SU-DHL-6 (cell line): ENCODE measurements around the gene BMP2K.
A peak's percentile ranks its signal among the peaks of the same experiment; 100 is the strongest.

Experiments
- H2AFZ ChIP-seq: fragments of 200-600 bp; sonication (generic); 2 replicates; pipeline ENCODE4 v1.6.1; 2014; ENCODE audit warnings: low read depth, mild to moderate bottlenecking, moderate library complexity, mixed read lengths, antibody characterized with exemption, low read length; ENCODE audit not compliant: severe bottlenecking
- H3F3A ChIP-seq: fragments of 200-600 bp; shearing (Covaris generic); 2 replicates; pipeline ENCODE4 v1.6.0; 2016; ENCODE audit warnings: antibody characterized with exemption, mild to moderate bottlenecking; ENCODE audit not compliant: insufficient read depth
- H3K27ac ChIP-seq: fragments of 200-600 bp; sonication (generic); 2 replicates; pipeline ENCODE4 v1.5.1; 2016; ENCODE audit warnings: low read depth, mild to moderate bottlenecking, low read length, moderate library complexity, mixed read lengths
- H3K27me3 ChIP-seq: fragments of 200-600 bp; sonication (generic), shearing (Covaris generic); 2 replicates; pipeline ENCODE4 v1.6.0; 2014; ENCODE audit warnings: mild to moderate bottlenecking, low read length
- H3K36me3 ChIP-seq: fragments of 200-600 bp; sonication (generic); 2 replicates; pipeline ENCODE4 v1.6.1; 2014; ENCODE audit warnings: mild to moderate bottlenecking, low read length, mixed read lengths
- H3K4me2 ChIP-seq: fragments of 300-600, 200-600 bp; shearing (Covaris generic), sonication (generic); 2 replicates; pipeline ENCODE4 v1.6.0; 2014; ENCODE audit warnings: low read length, low read depth, mild to moderate bottlenecking; ENCODE audit not compliant: poor library complexity, severe bottlenecking
- H3K4me3 ChIP-seq: fragments of 200-600 bp; sonication (generic); 2 replicates; pipeline ENCODE4 v1.5.1; 2014; ENCODE audit warnings: antibody characterized with exemption, low read length, mild to moderate bottlenecking, mixed read lengths; ENCODE audit not compliant: insufficient read depth, poor library complexity, severe bottlenecking
- H3K79me2 ChIP-seq: fragments of 200-600 bp; sonication (generic); 2 replicates; pipeline ENCODE4 v1.6.1; 2014; ENCODE audit warnings: mild to moderate bottlenecking, low read length, moderate library complexity; ENCODE audit not compliant: insufficient read depth
- H3K9ac ChIP-seq: fragments of 200-600 bp; sonication (generic); 2 replicates; pipeline ENCODE4 v1.7.0; 2014; ENCODE audit warnings: mild to moderate bottlenecking, low read length
- H3K9me2 ChIP-seq: fragments of 200-600 bp; sonication (generic); replicated peaks from 2 replicates; pipeline ENCODE4 v1.6.1; 2014; ENCODE audit warnings: low read length; ENCODE audit not compliant: insufficient read depth
- H3K9me3 ChIP-seq: fragments of 200-600 bp; sonication (generic); 2 replicates; pipeline ENCODE4 v1.6.1; 2014; ENCODE audit warnings: low read length, mixed read lengths; ENCODE audit not compliant: insufficient read depth
- H4K20me1 ChIP-seq: fragments of 200-600 bp; sonication (generic); 2 replicates; pipeline ENCODE4 v1.6.1; 2014; ENCODE audit warnings: low read depth, mild to moderate bottlenecking, antibody characterized with exemption, low read length, moderate library complexity, mixed read lengths
- CTCF ChIP-seq: fragments of 200-600 bp; sonication (generic); IDR thresholded peaks from one replicate; pipeline ENCODE4 v1.5.1; 2017; ENCODE audit warnings: antibody characterized with exemption, mild to moderate bottlenecking, low read length, moderate library complexity; ENCODE audit not compliant: insufficient read depth, poor library complexity, severe bottlenecking
- EZH2phosphoT487 ChIP-seq: fragments of 200-600 bp; sonication (generic), shearing (Covaris generic); conservative IDR thresholded peaks from 2 replicates; pipeline ENCODE4 v1.6.1; 2018; ENCODE audit warnings: mild to moderate bottlenecking, antibody characterized with exemption, low read length, moderate library complexity, mixed read lengths

The BMP2K gene

GRCh38 chr4:78863254-78863869 lies 87.2 kb downstream of the BMP2K start:
- Histone ChIP-seq H3K4me3 (no peak overlapping the region), H3K9me2 (no peaks in the 10 kb centered on the region), H3K27me3 (no peaks in the 10 kb centered on the region), H3K36me3 (no peaks in the 10 kb centered on the region), H3K9ac (no peak overlapping the region), H3K79me2 (no peaks in the 10 kb centered on the region), H4K20me1 (no peaks in the 10 kb centered on the region), H3K27ac (no peak overlapping the region), H3K9me3 (no peaks in the 10 kb centered on the region), H3F3A (no peaks in the 10 kb centered on the region; the same call in 1 of the 2 replicates), H2AFZ (no peak overlapping the region), H3K4me2 (no peak overlapping the region)
- TF ChIP-seq EZH2phosphoT487 (no peak), CTCF (no peak)

- Histone ChIP-seq H4K20me1 (no peaks in the 10 kb centered on the region), H3K27me3 (no peaks in the 10 kb centered on the region), H3K9me2 (no peaks in the 10 kb centered on the region), H3K27ac (no peak overlapping the region), H3K79me2 (no peaks in the 10 kb centered on the region), H3F3A (no peaks in the 10 kb centered on the region; the same call in 1 of the 2 replicates), H3K9ac (no peak overlapping the region), H3K36me3 (no peaks in the 10 kb centered on the region), H3K4me3 (no peak overlapping the region), H3K4me2 (no peak overlapping the region), H3K9me3 (no peaks in the 10 kb centered on the region), H2AFZ (no peak overlapping the region)
- TF ChIP-seq CTCF, result no peak
- no peak for TF ChIP-seq EZH2phosphoT487
Observed at GRCh38 chr4:78863991-78864390, 87.8 kb downstream of the BMP2K start.

- Histone ChIP-seq H3K9ac (no peak overlapping the region), H3F3A (no peaks in the 10 kb centered on the region; the same call in 1 of the 2 replicates), H3K9me2 (no peaks in the 10 kb centered on the region), H3K79me2 (no peaks in the 10 kb centered on the region), H2AFZ (no peak overlapping the region), H3K27me3 (no peaks in the 10 kb centered on the region), H3K27ac (no peak overlapping the region), H3K9me3 (no peaks in the 10 kb centered on the region), H3K4me2 (no peak overlapping the region), H3K4me3 (no peak overlapping the region), H3K36me3 (no peaks in the 10 kb centered on the region), H4K20me1 (no peaks in the 10 kb centered on the region)
- TF ChIP-seq CTCF (peak; percentile 26), EZH2phosphoT487 (no peak)
Observed at GRCh38 chr4:78864405-78865024, 88.4 kb downstream of the BMP2K start.
